Ramos (cell line): ENCODE measurements around the gene MYO3B.
"Not testable (repeated sequence)": the region's sequence is repeated elsewhere in the genome, so short reads cannot be mapped to it uniquely, and the experiment has no call there.

Source experiments
- in situ Hi-C: fragments of 300-500 bp; cut with MboI; formaldehyde crosslinking; loops from one replicate; pipeline ENCODE4 v1.14.3; 2022; ENCODE audit warnings: low sequenced_read_pairs; ENCODE audit not compliant: unreplicated experiment

Gene MYO3B

GRCh38 chr2:170454471-170455372 is 276.8 kb downstream of the MYO3B start:
- in situ Hi-C loops, result no loop called here

DNA sequence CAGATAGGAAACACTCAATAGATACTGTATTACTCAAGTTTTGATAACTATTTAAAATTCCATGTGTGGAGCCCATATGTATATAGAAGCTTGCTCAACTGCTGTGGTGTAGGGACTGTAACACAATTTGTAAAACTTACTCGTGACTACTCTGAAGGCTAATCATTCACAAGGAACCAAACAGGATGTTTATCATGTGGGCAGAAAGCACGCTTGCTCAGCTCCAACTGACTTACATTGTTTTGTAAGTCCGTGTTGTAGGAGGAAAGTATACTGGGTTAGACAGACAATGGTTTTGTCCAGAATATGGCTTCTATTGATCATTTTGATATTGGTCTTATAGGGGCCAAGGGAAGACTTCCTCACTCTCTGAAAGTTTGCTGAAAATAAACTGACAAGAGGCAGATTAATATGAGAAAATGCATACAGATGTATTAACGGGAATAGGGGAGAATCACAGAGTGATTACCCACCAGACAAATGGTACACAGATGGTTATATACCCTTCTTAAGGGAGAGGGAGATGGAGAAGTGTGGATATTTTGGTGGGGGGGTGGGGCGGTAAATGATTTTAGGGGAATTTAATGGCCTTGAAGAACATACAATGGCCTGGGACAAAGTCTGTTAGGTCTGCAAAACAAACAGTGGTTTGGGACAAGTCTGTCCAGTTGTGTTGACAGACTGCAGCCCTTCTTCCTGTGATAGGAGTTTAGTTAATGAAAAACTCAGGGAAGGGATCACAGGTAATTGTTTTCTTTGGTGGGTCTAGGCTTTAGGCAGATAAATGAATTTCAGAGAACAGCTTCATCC is 277.9 kb downstream of the MYO3B start:
- in situ Hi-C loops, result no loop called here

DNA sequence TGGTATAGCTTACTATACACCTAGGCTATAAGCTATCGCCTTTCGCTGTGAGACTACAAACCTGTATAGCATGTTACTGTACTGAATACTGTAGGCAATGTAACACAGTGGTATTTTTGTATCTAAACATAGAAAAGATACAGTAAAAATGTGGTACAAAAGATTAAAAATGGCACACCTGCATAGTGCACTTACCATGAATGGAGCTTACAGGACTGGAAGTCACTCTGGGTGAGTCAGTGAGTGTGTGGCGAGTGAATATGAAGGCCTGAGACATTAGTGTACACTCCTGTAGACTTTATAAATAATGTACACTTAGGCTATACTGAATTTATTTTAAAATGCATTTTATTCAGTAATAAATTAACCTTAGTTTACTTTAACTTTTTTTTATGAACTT is 279.0 kb downstream of the MYO3B start:
- in situ Hi-C loops, result no loop called here

GRCh38 chr2:170457742-170458141 is 279.8 kb downstream of the MYO3B start:
- in situ Hi-C loops, result no loop called here

DNA sequence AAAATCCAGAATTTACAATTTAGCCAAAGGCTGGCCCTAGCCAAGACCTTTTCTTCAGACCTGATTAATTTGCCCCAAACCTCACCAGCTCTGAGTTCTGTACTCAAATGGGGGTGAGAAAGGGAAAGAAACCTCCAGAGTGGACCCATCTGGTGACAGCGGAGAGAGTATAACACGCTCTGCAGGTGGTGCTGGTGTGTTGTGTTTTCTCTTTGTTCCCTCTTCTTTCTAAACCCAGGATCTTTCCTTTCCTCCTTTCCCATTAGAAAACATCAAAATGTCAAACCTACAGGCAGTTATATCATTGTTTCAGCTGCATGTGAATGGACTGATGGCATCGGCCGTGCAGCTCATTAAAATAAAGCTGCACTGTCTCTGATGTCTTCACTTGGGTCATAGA is 283.9 kb downstream of the MYO3B start:
- in situ Hi-C loops, result no loop called here

- in situ Hi-C loops, result no loop called here
Observed at GRCh38 chr2:170462433-170463205, 284.7 kb downstream of the MYO3B start.

- in situ Hi-C loops, result no loop called here
Observed at GRCh38 chr2:170463206-170463537, 285.2 kb downstream of the MYO3B start.

DNA sequence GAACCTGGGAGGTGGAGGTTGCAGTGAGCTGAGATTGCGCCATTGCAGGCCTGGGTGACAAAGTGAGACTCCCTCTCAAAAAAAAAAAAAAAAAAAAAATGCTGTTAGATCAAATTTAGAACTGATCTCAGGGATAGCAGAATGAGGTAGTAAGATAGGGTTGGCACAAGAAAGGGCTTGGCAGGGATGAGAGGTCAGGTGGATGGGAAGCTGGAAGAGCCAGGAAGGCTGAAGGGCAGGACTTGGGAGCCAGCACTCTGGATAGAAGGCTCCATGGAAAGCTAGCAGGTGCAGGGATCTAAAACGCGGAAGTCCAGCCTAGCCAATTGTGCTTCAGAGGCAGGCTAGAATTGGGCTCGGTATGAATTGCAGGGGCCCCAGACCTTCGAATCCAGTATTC is 286.3 kb downstream of the MYO3B start:
- in situ Hi-C loops, result no loop called here

DNA sequence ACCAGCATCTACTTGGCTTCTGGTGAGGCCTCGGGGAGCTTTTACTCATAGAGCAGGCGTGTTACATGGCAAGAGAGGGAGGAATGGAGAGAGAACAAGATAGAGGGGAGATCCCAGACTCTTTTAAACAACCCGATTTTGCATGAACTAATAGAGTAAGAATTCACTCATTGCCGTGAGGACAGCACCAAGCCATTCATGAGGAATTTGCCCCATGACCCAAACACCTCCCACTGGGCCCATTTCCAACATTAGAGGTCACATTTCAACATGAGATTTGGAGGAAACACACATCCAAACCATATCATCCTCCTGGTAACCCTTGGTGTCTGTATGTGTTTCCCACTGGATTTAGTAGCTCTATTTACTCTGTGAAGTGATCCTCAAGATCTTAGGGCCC is 287.3 kb downstream of the MYO3B start:
- in situ Hi-C loops, result no loop called here

GRCh38 chr2:170466632-170467031 is 288.7 kb downstream of the MYO3B start:
- in situ Hi-C loops, result no loop called here

GRCh38 chr2:170467568-170468422 is 289.8 kb downstream of the MYO3B start:
- in situ Hi-C loops, result no loop called here

- in situ Hi-C loops, result no loop called here
Observed at GRCh38 chr2:170468557-170468956, 290.6 kb downstream of the MYO3B start.

GRCh38 chr2:170472498-170472897 is 294.6 kb downstream of the MYO3B start:
- in situ Hi-C loops, result not testable (repeated sequence)

- in situ Hi-C loops, result no loop called here
Observed at GRCh38 chr2:170475878-170476277, 297.9 kb downstream of the MYO3B start.

GRCh38 chr2:170477630-170478029 is 299.7 kb downstream of the MYO3B start:
- in situ Hi-C loops, result no loop called here

GRCh38 chr2:170481201-170481600 is 303.3 kb downstream of the MYO3B start:
- in situ Hi-C loops, result no loop called here

GRCh38 chr2:170484552-170484951 is 306.6 kb downstream of the MYO3B start:
- in situ Hi-C loops, result no loop called here

DNA sequence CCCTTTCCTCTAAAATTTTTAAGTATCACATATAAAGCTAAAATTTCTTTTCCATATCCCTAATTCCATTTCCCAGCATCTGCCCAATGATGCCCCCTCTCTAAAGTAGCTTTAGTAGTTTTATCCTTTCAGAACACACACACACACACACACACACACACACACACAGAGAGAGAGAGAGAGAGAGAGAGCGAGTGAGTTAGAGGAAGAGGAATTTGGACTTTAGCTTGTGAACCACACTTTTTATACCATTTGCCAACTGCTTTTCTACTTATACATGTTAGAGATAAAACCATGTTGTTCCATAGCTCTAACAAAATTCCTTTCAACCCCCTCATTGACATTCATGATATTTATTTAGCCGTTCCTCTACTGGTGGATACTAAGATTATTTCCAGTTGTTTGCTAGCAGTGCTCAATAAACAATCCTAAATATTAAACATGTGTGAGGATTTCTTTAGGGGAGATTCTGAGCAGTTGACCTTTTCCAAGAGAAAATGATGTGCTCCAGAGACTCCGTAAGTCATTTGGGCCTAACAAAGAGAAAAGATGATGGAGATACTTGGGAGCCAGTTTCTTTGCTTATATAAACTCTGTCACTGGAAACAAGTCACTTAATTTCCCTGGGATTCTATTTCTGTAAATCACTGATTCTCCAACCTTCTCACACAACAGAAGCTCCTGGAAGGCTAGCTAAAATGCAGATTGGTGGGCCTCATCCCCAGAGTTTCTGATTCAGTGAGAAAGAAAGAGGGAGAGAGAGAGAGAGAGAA is 307.5 kb downstream of the MYO3B start:
- in situ Hi-C loops, result no loop called here

DNA sequence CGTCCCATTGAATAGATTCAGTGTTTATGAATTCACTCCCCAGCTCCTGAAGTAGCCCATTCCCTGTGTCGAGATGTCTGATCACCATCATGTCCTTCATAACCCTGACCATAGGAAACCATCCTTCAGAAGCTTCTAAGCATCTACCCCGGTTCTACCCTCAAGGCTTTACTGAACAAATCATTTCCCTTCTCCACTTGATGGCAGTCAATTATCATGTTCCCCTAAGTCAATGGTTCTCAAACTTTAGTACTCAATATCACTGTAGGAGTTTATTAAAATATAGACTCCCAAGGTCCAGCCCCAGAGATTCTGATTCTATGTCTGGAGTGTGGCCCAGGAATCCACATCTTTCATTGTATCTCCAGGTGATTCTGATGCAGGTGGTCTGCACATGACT is 308.8 kb downstream of the MYO3B start:
- in situ Hi-C loops, result no loop called here
